OCI-LY1 (cell line): Measurements from ENCODE around the gene PDK4.

Source experiments
- EZH2 ChIP-seq: fragments of 200-600 bp; sonication (generic), shearing (Covaris generic); IDR thresholded peaks from 2 replicates; pipeline ENCODE4 v1.8.0; 2017; ENCODE audit warnings: borderline replicate concordance, mixed run types, mild to moderate bottlenecking, antibody characterized with exemption, low read length, moderate library complexity, mixed read lengths
- TF ChIP-seq, protein P1 (sequence below): fragments of 200-600 bp; sonication (generic), shearing (Covaris generic); IDR thresholded peaks from 2 replicates; pipeline ENCODE4 v1.5.1; 2017; ENCODE audit warnings: mild to moderate bottlenecking, antibody characterized with exemption, low read length, moderate library complexity, mixed read lengths

DNA sequence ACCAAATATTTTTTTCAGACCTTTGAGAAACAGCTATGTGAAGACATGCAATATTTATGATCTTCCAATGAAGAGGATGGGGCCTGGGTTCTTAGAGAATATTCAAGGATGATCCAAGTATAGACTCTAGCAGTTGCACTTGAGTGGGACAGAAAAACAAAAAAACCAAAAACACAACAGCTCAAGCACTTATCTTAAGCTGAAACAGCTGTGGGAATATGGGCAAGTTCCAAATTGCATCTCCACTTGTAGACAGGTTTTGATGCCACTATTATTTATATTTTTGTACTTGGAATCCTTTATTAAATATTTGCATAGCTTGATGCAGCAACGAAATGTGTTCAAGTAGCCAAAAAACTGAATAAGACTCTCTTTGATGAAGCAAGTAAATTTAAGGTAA is 2.2 kb upstream of the PDK4 start:
- TF ChIP-seq, protein P1, sequence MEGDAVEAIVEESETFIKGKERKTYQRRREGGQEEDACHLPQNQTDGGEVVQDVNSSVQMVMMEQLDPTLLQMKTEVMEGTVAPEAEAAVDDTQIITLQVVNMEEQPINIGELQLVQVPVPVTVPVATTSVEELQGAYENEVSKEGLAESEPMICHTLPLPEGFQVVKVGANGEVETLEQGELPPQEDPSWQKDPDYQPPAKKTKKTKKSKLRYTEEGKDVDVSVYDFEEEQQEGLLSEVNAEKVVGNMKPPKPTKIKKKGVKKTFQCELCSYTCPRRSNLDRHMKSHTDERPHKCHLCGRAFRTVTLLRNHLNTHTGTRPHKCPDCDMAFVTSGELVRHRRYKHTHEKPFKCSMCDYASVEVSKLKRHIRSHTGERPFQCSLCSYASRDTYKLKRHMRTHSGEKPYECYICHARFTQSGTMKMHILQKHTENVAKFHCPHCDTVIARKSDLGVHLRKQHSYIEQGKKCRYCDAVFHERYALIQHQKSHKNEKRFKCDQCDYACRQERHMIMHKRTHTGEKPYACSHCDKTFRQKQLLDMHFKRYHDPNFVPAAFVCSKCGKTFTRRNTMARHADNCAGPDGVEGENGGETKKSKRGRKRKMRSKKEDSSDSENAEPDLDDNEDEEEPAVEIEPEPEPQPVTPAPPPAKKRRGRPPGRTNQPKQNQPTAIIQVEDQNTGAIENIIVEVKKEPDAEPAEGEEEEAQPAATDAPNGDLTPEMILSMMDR = no peak
- no peak for TF ChIP-seq EZH2
